GM12891 (cell line): ENCODE data around the gene TMEM273.

ENCODE experiments used
- POLR2A ChIP-seq: IDR thresholded peaks from 2 replicates; pipeline ENCODE4 v1.6.1; 2011; ENCODE audit warnings: low read depth, low read length, control low read depth
- POLR2AphosphoS5 ChIP-seq: IDR thresholded peaks from 2 replicates; pipeline ENCODE4 v1.6.1; 2011; ENCODE audit warnings: low read depth, low read length, control low read depth
- POU2F2 ChIP-seq: IDR thresholded peaks from 2 replicates; pipeline ENCODE4 v1.6.1; 2011; ENCODE audit warnings: low read depth, mild to moderate bottlenecking, control low read depth, low read length, moderate library complexity
- SPI1 ChIP-seq: IDR thresholded peaks from 2 replicates; pipeline ENCODE4 v1.6.1; 2011; ENCODE audit warnings: low read depth, low read length, control low read depth
- TAF1 ChIP-seq: IDR thresholded peaks from 2 replicates; pipeline ENCODE4 v1.6.1; 2011; ENCODE audit warnings: low read depth, low read length, control low read depth

DNA sequence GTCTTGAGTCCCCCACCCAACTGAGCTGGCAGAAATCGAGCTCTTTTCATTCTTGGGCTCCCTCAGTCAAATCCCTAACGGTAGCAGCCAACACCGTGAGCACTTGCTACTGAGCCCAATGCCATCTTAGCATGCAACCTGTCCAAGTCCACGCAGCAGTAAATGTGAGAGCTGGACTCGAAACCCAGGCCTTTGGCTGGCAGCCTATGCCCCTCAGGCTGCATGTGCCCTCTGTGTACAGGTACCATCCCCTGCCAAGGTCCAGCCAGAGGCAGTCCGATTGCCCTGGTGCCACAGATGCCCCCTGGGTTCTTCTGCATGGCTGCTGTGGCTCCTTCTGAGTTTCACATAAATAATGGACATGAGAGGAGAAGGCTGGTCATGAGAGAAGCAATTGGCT, 1.2 kb upstream of the TMEM273 start:
- TF ChIP-seq SPI1 (no peak), POLR2A (no peak), POLR2AphosphoS5 (no peak), TAF1 (no peak), POU2F2 (no peak)
